Stimulated activated CD4-positive, alpha-beta T cell treated with anti-CD3 and anti-CD28 coated beads, Interleukin-12 subunit alpha, Interleukin-12 subunit beta, amount 100 ng/mL, for 24 hours (primary cell): ENCODE data around the gene KCNAB2.

Source experiments
- DNase-seq, 2 experiments: peaks; one replicate each; pipeline ENCODE4 v3.0.0-alpha.2; 2020; ENCODE audit warnings: low read depth in 2 of 2

KCNAB2 gene

GRCh38 chr1:6096243-6097116, 50.8 kb downstream of the KCNAB2 start:
- no peak for DNase-seq

- DNase-seq: no peak
Observed at GRCh38 chr1:6097117-6097595, 51.5 kb downstream of the KCNAB2 start.

DNA sequence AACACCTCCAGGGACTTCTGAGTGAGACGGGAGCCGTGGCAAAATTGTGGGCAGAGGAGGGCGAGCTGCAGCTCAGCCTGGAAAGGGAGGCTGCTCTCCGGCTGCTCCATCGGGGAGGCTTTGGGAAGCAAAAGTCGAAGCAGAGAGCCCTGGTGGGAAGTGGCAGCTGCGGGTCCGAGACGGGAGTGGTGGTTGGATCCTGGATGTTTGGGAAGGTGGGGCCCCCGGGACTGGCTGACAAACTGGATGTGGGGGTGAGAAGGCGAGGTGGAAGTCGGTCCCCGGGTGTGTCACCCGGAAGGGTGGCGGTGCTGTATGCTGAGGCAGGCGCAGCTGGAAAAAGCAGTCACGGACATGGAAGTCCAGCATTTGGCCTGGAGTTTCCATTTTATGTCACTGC, 52.1 kb downstream of the KCNAB2 start:
- DNase-seq: no peak

DNA sequence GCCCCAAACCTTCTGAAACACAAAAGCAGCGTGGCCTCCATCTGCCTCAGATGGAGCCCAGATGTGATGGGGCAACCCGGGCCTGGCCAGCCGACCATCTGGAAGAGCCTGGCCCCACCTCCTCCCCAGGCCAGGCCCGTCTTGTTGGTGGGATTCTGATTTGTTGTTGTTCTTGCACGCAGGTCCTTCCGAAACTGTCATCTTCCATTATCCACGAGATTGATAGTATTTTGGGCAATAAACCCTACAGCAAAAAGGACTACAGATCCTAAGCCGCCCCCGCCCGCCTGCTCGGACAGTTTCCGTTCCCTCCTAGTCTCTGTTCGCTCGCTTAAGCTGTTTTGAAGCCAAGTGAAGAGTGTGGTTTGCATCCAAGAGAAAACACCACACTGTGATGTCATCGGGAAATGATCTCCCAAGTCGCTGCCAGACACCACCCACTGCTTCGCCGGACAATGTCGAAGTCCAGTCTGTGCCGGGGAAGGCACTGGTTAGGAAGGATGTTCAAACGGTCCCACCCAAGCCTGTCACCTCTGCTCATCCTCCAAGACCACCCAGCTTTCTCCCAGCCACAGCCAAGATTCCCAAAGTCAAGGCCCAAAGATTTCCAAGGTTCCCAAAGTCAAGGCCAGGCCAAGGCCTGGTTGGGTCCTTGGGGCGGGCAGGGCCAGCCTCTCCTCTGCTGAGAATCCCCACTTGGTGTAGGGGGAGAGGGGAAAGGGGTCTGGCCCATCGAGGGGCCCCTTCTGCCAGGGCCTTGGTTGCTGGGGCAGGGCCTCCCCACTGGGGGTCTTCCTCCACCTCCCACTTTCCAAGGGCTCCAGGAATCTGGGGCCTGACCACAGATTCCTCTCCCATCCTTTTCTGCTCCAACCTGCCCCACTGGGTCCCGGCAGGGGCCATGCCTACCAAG, 52.9 kb downstream of the KCNAB2 start:
- no peak for DNase-seq

DNA sequence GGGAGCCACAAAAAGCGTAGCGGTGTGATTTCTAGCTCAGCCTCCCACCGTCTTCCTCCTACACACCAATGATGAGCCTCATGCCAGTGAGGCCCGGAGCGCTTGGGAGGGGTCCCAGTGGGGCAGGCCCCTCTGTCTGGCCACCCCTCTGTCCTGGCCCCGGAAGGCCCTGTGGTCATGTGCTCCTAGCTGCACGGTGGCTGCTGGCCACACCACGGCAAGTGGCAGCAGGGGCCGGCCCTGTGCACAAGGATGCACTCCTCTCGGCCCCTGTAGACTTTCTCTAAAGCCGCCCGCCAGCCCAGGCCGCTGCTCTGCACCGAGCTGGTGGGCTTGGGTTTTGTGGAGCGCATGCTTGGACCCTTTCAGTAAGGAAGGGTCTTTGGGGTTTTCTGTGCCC, 53.6 kb downstream of the KCNAB2 start:
- no peak for DNase-seq

GRCh38 chr1:6099787-6100765, 54.4 kb downstream of the KCNAB2 start:
- no peak for DNase-seq

- no peak for DNase-seq
Observed at GRCh38 chr1:6100861-6101783, 55.4 kb downstream of the KCNAB2 start.

GRCh38 chr1:6101826-6102531, 56.3 kb downstream of the KCNAB2 start:
- DNase-seq: no peak

- DNase-seq: no peak
Observed at GRCh38 chr1:6102532-6102845, 56.8 kb downstream of the KCNAB2 start.

GRCh38 chr1:6103111-6103853, 57.6 kb downstream of the KCNAB2 start:
- DNase-seq: no peak

- no peak for DNase-seq
Observed at GRCh38 chr1:6103854-6104530, 58.3 kb downstream of the KCNAB2 start.

GRCh38 chr1:6104631-6105030, 58.9 kb downstream of the KCNAB2 start:
- DNase-seq: no peak

GRCh38 chr1:6105218-6105679, 59.6 kb downstream of the KCNAB2 start:
- DNase-seq: no peak

GRCh38 chr1:6105763-6106162, 60.1 kb downstream of the KCNAB2 start:
- no peak for DNase-seq

DNA sequence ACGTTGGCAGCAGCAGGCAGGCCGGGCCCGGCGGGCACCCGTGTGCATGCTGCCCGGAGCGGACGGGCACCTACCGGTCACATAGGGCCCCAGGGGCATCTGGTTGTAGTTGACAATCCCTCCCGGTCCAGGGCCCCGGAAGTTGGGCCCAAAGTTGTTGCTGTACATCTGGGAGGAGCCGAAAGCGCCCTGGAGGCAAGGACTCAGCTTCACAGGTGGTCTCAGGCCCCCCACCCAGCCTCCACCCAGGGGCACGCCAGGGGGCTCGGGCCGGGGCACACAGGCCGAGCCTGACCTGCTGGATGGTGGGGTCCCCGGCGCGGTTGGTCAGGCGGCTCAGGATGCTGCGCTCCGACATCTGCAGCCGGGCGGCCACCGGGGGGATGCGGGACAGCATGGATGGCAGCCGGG, 60.6 kb downstream of the KCNAB2 start:
- no peak for DNase-seq

DNA sequence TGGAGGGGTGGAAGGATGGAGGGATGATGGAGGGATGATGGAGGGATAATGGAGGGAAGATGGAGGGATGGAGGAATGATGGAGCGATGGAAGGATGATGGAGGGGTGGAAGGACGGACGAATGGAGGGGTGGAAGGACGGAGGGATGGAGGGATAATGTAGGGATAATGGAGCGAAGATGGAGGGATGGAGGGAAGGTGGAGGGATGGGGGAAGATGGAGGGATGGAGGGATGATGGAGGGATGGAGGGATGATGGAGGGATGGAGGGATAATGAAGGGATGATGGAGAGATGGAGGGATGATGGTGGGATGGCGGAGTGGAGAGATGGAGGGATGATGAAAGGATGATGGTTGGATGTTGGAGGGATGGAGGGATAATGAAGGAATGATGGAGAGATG, 61.3 kb downstream of the KCNAB2 start:
- no peak for DNase-seq

GRCh38 chr1:6107409-6108356, 62.0 kb downstream of the KCNAB2 start:
- DNase-seq: no peak
